CD4-positive, CD25-positive, alpha-beta regulatory T cell (primary cell): Measurements from ENCODE around the gene XYLT1. TPM values are rescaled to one million over a fixed set of nuclear protein-coding genes. Genes with fewer than 3 reads are reported as not detected.

Experiments
- ATAC-seq, 2 donors: fragments of 150-1000 bp; cut with Tn5 transposase; one replicate each; pipeline ENCODE4 v1.10.0; 2021; ENCODE audit warnings: low read depth in 2 of 2, moderate number of reproducible peaks in 2 of 2, moderate library complexity in 1 of 2
- DNase-seq, 3 donors: peaks; one replicate each; pipeline versions ENCODE4 v3.0.0 to v3.0.0-alpha.2; 2012 to 2022; ENCODE audit warnings: mixed read lengths in 1 of 3
- H3K27ac ChIP-seq: one replicate; pipeline ENCODE4 v1.7.0; 2013; ENCODE audit warnings: mild to moderate bottlenecking, low read length; ENCODE audit not compliant: insufficient read depth, poor library complexity, severe bottlenecking
- H3K27me3 ChIP-seq: one replicate; pipeline ENCODE4 v1.7.0; 2013; ENCODE audit warnings: low read length; ENCODE audit not compliant: control insufficient read depth, insufficient read depth
- H3K36me3 ChIP-seq: one replicate; pipeline ENCODE4 v1.7.0; 2013; ENCODE audit warnings: mild to moderate bottlenecking, low read length, moderate library complexity; ENCODE audit not compliant: control insufficient read depth, insufficient read depth
- H3K4me1 ChIP-seq: 2 replicates; pipeline ENCODE4 v1.7.0; 2013; ENCODE audit warnings: mild to moderate bottlenecking, low read length; ENCODE audit not compliant: insufficient read depth, control insufficient read depth, poor library complexity, severe bottlenecking
- H3K4me3 ChIP-seq: one replicate; pipeline ENCODE4 v1.7.0; 2013; ENCODE audit warnings: low read depth, mild to moderate bottlenecking, low read length, moderate library complexity
- H3K9me3 ChIP-seq, 2 experiments: 1 replicate in 1 of 2; 2 replicates in 1 of 2; pipeline ENCODE4 v1.7.0; 2013; ENCODE audit warnings: low read length in 2 of 2, mild to moderate bottlenecking in 1 of 2, moderate library complexity in 1 of 2; ENCODE audit not compliant: control insufficient read depth in 2 of 2
- H3K27ac Mint-ChIP-seq, 3 donors: one replicate each; pipeline ENCODE4 v1.8.0; 2020 to 2022; ENCODE audit warnings: mild to moderate bottlenecking in 3 of 3, mixed read lengths in 3 of 3, moderate library complexity in 2 of 3
- H3K27me3 Mint-ChIP-seq: one replicate; pipeline ENCODE4 v1.8.0; 2022; ENCODE audit warnings: mild to moderate bottlenecking, mixed read lengths
- H3K36me3 Mint-ChIP-seq: one replicate; pipeline ENCODE4 v1.8.0; 2020; ENCODE audit warnings: mixed read lengths
- H3K4me1 Mint-ChIP-seq, 4 donors: one replicate each; pipeline ENCODE4 v1.8.0; 2020 to 2022; ENCODE audit warnings: mixed read lengths in 4 of 4, mild to moderate bottlenecking in 1 of 4
- H3K4me3 Mint-ChIP-seq, 4 donors: one replicate each; pipeline ENCODE4 v1.8.0; 2020 to 2022; ENCODE audit warnings: mild to moderate bottlenecking in 4 of 4, mixed read lengths in 4 of 4, moderate library complexity in 3 of 4
- H3K9me3 Mint-ChIP-seq, 7 donors: one replicate each; pipeline ENCODE4 v1.8.0; 2020 to 2022; ENCODE audit warnings: mixed read lengths in 7 of 7, mild to moderate bottlenecking in 3 of 7, moderate library complexity in 2 of 7
- polyA plus RNA-seq, 4 donors: library from polyadenylated mRNA; unstranded; fragments of 300-500 nt; fragmentation: Illumina TruSeq; gene quantifications; one replicate each; pipeline ENCODE4 v1.2.3, GENCODE V29; 2021
- total RNA-seq: library from RNA; stranded (reverse); gene quantifications from one replicate; pipeline ENCODE4 v1.2.3, GENCODE V29; 2022

XYLT1 gene
- total and polyA plus RNA-seq, 5 donors from 2014 or later = 0.68 to 26.3 (median 3.1) TPM

GRCh38 chr16:17368951-17369350, 101.8 kb downstream of the XYLT1 start:
- Histone ChIP-seq H3K4me3 (peak overlapping the region; percentile 84), H3K36me3 (no peaks in the 10 kb centered on the region), H3K27ac (peak overlapping the region; percentile 95), H3K9me3 (no peaks in the 10 kb centered on the region), H3K27me3 (no peaks in the 10 kb centered on the region), H3K4me1 (peaks cover 80% of the 10 kb centered on the region)
- Mint-ChIP-seq H3K9me3 (no peaks in the 10 kb centered on the region), H3K36me3 (no peaks in the 10 kb centered on the region), H3K27me3 (peaks cover 12% of the 10 kb centered on the region), H3K4me3 (peak overlapping the region; percentile 92 to 95 (median 92)), H3K4me1 (peaks cover 32 to 92% (median 83%) of the 10 kb centered on the region in 4 donors), H3K27ac (peak overlapping the region; percentile 98 to 99 (median 99))
- DNase-seq (peak in 2 of 3 donors; percentile 78 to 81), ATAC-seq (peak; percentile 10 to 19)

- peak in 1 of 3 donors; percentile 39 for DNase-seq
- no peaks in the 10 kb centered on the region for H3K36me3 Mint-ChIP-seq
- peak overlapping the region; percentile 92 to 95 (median 92) for H3K4me3 Mint-ChIP-seq
- peaks cover 32 to 94% (median 82%) of the 10 kb centered on the region in 4 donors for H3K4me1 Mint-ChIP-seq
- H3K9me3 ChIP-seq = no peaks in the 10 kb centered on the region
- ATAC-seq = no peak
- H3K27ac ChIP-seq = peak overlapping the region; percentile 95
- no peaks in the 10 kb centered on the region for H3K9me3 Mint-ChIP-seq
- no peaks in the 10 kb centered on the region for H3K27me3 ChIP-seq
- peaks cover 86% of the 10 kb centered on the region for H3K4me1 ChIP-seq
- no peaks in the 10 kb centered on the region for H3K36me3 ChIP-seq
- peaks cover 12% of the 10 kb centered on the region for H3K27me3 Mint-ChIP-seq
- peak overlapping the region; percentile 98 to 99 (median 99) for H3K27ac Mint-ChIP-seq
- peak overlapping the region; percentile 84 for H3K4me3 ChIP-seq
Observed at GRCh38 chr16:17368446-17368845, 102.3 kb downstream of the XYLT1 start.

- Mint-ChIP-seq H3K4me1 (peaks cover 32 to 98% (median 86%) of the 10 kb centered on the region in 4 donors), H3K27ac (peak overlapping the region; percentile 91 to 99 (median 98)), H3K27me3 (peaks cover 12% of the 10 kb centered on the region), H3K4me3 (peak overlapping the region; percentile 57 to 92 (median 76)), H3K9me3 (no peaks in the 10 kb centered on the region), H3K36me3 (no peaks in the 10 kb centered on the region)
- Histone ChIP-seq H3K9me3 (no peaks in the 10 kb centered on the region), H3K27ac (peak overlapping the region; percentile 95), H3K4me1 (peaks cover 91% of the 10 kb centered on the region), H3K4me3 (peak overlapping the region; percentile 84), H3K36me3 (no peaks in the 10 kb centered on the region), H3K27me3 (no peaks in the 10 kb centered on the region)
- DNase-seq (no peak), ATAC-seq (no peak)
Observed at GRCh38 chr16:17367923-17368322, 102.8 kb downstream of the XYLT1 start.

GRCh38 chr16:17367036-17367435, 103.7 kb downstream of the XYLT1 start:
- DNase-seq = peak in 1 of 3 donors; percentile 65
- Mint-ChIP-seq H3K4me3 (peak overlapping the region; percentile 69 to 92 (median 70)), H3K4me1 (peaks cover 32 to 98% (median 89%) of the 10 kb centered on the region in 4 donors), H3K27ac (peak overlapping the region; percentile 91 to 99 (median 98)), H3K36me3 (no peaks in the 10 kb centered on the region), H3K9me3 (no peaks in the 10 kb centered on the region), H3K27me3 (peaks cover 12% of the 10 kb centered on the region)
- H3K4me3 ChIP-seq = no peak overlapping the region
- no peaks in the 10 kb centered on the region for H3K36me3 ChIP-seq
- peak overlapping the region; percentile 95 for H3K27ac ChIP-seq
- ATAC-seq = no peak
- H3K4me1 ChIP-seq = peaks cover 99% of the 10 kb centered on the region
- no peaks in the 10 kb centered on the region for H3K27me3 ChIP-seq
- H3K9me3 ChIP-seq = no peaks in the 10 kb centered on the region

GRCh38 chr16:17366299-17366961, 104.3 kb downstream of the XYLT1 start:
- Histone ChIP-seq H3K36me3 (no peaks in the 10 kb centered on the region), H3K9me3 (no peaks in the 10 kb centered on the region), H3K27ac (peak overlapping the region; percentile 95), H3K27me3 (no peaks in the 10 kb centered on the region), H3K4me1 (peaks cover 99% of the 10 kb centered on the region), H3K4me3 (peak overlapping the region; percentile 43)
- Mint-ChIP-seq H3K9me3 (no peaks in the 10 kb centered on the region), H3K27ac (peak overlapping the region; percentile 91 to 99 (median 98)), H3K4me3 (peak overlapping the region; percentile 33 to 92 (median 74)), H3K4me1 (peaks cover 31 to 97% (median 88%) of the 10 kb centered on the region in 4 donors), H3K36me3 (no peaks in the 10 kb centered on the region), H3K27me3 (peaks cover 16% of the 10 kb centered on the region)
- ATAC-seq (no peak), DNase-seq (no peak)

GRCh38 chr16:17365591-17366298, 105.0 kb downstream of the XYLT1 start:
- no peaks in the 10 kb centered on the region for H3K9me3 ChIP-seq
- H3K4me1 ChIP-seq = peaks cover 99% of the 10 kb centered on the region
- H3K27ac Mint-ChIP-seq = peak overlapping the region; percentile 91 to 99 (median 98)
- H3K36me3 Mint-ChIP-seq = no peaks in the 10 kb centered on the region
- ATAC-seq = no peak
- no peaks in the 10 kb centered on the region for H3K27me3 ChIP-seq
- peak overlapping the region; percentile 95 for H3K27ac ChIP-seq
- peak overlapping the region; percentile 71 to 92 (median 80) for H3K4me3 Mint-ChIP-seq
- peaks cover 16% of the 10 kb centered on the region for H3K27me3 Mint-ChIP-seq
- H3K4me1 Mint-ChIP-seq = peaks cover 25 to 98% (median 88%) of the 10 kb centered on the region in 4 donors
- no peaks in the 10 kb centered on the region for H3K9me3 Mint-ChIP-seq
- DNase-seq = no peak
- peak overlapping the region; percentile 65 for H3K4me3 ChIP-seq
- no peaks in the 10 kb centered on the region for H3K36me3 ChIP-seq

- Mint-ChIP-seq H3K9me3 (no peaks in the 10 kb centered on the region), H3K36me3 (no peaks in the 10 kb centered on the region), H3K27me3 (peaks cover 16% of the 10 kb centered on the region), H3K4me3 (peak overlapping the region; percentile 71 to 92 (median 78)), H3K27ac (peak overlapping the region; percentile 91 to 99 (median 98)), H3K4me1 (peaks cover 31 to 98% (median 88%) of the 10 kb centered on the region in 4 donors)
- H3K9me3 ChIP-seq = no peaks in the 10 kb centered on the region
- H3K27ac ChIP-seq = peak overlapping the region; percentile 95
- H3K4me1 ChIP-seq = peaks cover 99% of the 10 kb centered on the region
- no peaks in the 10 kb centered on the region for H3K27me3 ChIP-seq
- no peaks in the 10 kb centered on the region for H3K36me3 ChIP-seq
- DNase-seq (no peak), ATAC-seq (no peak)
- H3K4me3 ChIP-seq = peak overlapping the region; percentile 65
Observed at GRCh38 chr16:17365211-17365541, 105.6 kb downstream of the XYLT1 start.
